Body of pancreas (tissue), 4 donors: ENCODE data around the gene HSPA12A.

Experiments used
- CTCF ChIP-seq, 7 experiments: fragments of 450-650 bp in 4 of 7; fragments of 200-600 bp in 3 of 7; sonication (generic) in 3 of 7; IDR thresholded peaks; one replicate each; pipeline ENCODE4 v1.5.1; 2016 to 2019; ENCODE audit warnings: antibody characterized with exemption in 7 of 7
- POLR2A ChIP-seq, 3 donors: fragments of 450-650 bp; IDR thresholded peaks; one replicate each; pipeline ENCODE4 v1.6.1; 2016; ENCODE audit warnings: antibody characterized with exemption in 3 of 3, mild to moderate bottlenecking in 2 of 3

- TF ChIP-seq CTCF (IDR thresholded peaks at IDR 0.05) (no peak), POLR2A (IDR thresholded peaks at IDR 0.05) (no peak)
These were observed 28.5 kb downstream of the HSPA12A start for GRCh38 chr10:116713846-116714245.
